Measurements from ENCODE around the gene RNF43. TPM values are rescaled to one million over a fixed set of nuclear protein-coding genes. Genes with fewer than 3 reads are reported as not detected.

The RNF43 gene
- total RNA-seq, result 0.66 TPM in 1 of 2 replicates, not detected in the other

DNA sequence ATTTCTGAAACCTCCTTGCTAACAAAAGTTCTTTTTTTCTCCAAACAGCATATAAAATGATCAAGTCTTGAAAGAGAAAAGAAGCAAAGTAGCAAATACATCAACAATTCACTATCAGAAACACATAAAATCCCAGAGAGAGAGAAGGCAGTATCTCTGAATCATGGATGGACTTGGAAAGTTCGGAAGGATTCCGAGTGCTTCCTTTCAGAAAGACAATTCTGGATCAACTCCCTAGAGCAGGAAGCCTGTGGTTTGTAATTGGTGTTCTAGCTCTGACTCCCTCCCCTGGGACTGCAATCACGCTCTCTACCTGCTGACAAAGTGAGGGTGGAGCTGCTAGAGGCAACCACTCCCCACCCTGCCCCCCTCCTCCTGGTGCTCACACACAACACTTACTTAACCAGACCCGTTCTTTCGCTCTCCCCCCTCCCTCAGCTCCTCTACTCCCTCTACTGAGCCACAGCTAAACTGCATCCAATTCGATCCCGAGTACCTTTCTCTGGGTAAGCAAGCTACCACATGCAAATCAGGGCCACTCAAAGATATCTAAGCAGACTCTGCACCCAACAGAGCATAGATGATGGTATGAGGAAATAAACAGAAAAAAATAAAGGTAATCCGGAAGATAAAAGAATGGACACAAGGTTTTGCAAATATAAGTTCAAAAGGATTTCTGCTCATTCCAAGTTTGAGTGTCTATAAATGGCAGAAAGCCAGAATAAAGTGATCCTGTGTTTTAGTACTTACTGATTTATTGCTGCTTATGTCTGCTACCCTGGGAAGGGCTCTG lies at the start of gene RNF43:
Gene RNF43, minus strand, starts transcription at position 235 of the 793 bp plus-strand sequence. CDS start 1,957 bp downstream, outside the sequence.

Other genes starting within 250 kb of the RNF43 start
- gene EPX, start 224.8 kb downstream of the RNF43 start, total RNA-seq, result not detected in 2 replicates
- gene MKS1, start 198.3 kb downstream of the RNF43 start, total RNA-seq, result 9.4 and 11.2 TPM in 2 replicates
- not detected in 2 replicates for gene LPO, start 178.9 kb downstream of the RNF43 start, total RNA-seq
- gene MPO, start 136.6 kb downstream of the RNF43 start, total RNA-seq, result not detected in 2 replicates
- gene TSPOAP1, start 88.7 kb downstream of the RNF43 start, total RNA-seq, result not detected in 2 replicates
- gene SUPT4H1, start 65.3 kb downstream of the RNF43 start, total RNA-seq, result 35.8 and 39.2 TPM in 2 replicates
- under 0.01 and 0.07 TPM in 2 replicates for gene HSF5, start 70.9 kb upstream of the RNF43 start, total RNA-seq
- gene MTMR4, start 97.1 kb upstream of the RNF43 start, total RNA-seq, result 46.9 and 60.6 TPM in 2 replicates